Breast epithelium (tissue), 3 donors: Measurements from ENCODE around the gene LGR4.

Experiments used
- POLR2A ChIP-seq: fragments of 450-650 bp; IDR thresholded peaks from one replicate; pipeline ENCODE4 v1.6.1; 2016; ENCODE audit warnings: antibody characterized with exemption, mild to moderate bottlenecking, moderate library complexity
- POLR2AphosphoS5 ChIP-seq, 3 donors: sonication (generic); formaldehyde crosslinking; IDR thresholded peaks; one replicate each; pipeline ENCODE4 v1.6.1; 2017; ENCODE audit warnings: antibody characterized with exemption in 3 of 3
- TF ChIP-seq, protein P1 (sequence below), 3 donors: fragments of 450-650 bp; IDR thresholded peaks; one replicate each; pipeline ENCODE4 v1.5.1; 2016 to 2017; ENCODE audit warnings: antibody characterized with exemption in 3 of 3, mild to moderate bottlenecking in 3 of 3, moderate library complexity in 3 of 3

DNA sequence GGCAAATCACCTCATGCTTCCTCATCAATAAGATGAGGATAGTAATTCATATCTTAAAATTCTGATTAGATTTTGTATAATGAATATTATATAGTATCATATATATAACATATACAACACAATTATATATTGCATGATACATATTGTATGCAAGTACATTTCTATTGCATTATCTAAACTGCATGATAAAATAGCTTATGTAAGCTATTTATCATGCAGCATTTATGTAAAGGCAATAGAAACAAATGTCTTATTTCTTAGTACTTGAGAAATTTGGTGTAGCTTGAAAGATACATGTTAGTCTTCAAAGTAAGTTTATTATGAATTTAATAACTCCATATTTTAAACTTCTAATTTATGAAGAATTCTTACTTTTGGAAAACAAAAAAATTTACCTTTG is 28.5 kb upstream of the LGR4 start:
- TF ChIP-seq, protein P1, sequence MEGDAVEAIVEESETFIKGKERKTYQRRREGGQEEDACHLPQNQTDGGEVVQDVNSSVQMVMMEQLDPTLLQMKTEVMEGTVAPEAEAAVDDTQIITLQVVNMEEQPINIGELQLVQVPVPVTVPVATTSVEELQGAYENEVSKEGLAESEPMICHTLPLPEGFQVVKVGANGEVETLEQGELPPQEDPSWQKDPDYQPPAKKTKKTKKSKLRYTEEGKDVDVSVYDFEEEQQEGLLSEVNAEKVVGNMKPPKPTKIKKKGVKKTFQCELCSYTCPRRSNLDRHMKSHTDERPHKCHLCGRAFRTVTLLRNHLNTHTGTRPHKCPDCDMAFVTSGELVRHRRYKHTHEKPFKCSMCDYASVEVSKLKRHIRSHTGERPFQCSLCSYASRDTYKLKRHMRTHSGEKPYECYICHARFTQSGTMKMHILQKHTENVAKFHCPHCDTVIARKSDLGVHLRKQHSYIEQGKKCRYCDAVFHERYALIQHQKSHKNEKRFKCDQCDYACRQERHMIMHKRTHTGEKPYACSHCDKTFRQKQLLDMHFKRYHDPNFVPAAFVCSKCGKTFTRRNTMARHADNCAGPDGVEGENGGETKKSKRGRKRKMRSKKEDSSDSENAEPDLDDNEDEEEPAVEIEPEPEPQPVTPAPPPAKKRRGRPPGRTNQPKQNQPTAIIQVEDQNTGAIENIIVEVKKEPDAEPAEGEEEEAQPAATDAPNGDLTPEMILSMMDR (IDR thresholded peaks at IDR 0.05): no peak
- no peak for TF ChIP-seq POLR2A
- no peak for TF ChIP-seq POLR2AphosphoS5 (IDR thresholded peaks at IDR 0.05)
